Activated CD8-positive, alpha-beta T cell treated with anti-CD3 and anti-CD28 coated beads, Interleukin-2, amount 10 ng/mL, durations not matched to agents 7 days and 5 days (primary cell): ENCODE results near the gene RNF144A. TPM values are rescaled to one million over a fixed set of nuclear protein-coding genes. Genes with fewer than 3 reads are reported as not detected.
A peak's percentile ranks its signal among the peaks of the same experiment; 100 is the strongest.
"Not testable (repeated sequence)": the region's sequence is repeated elsewhere in the genome, so short reads cannot be mapped to it uniquely, and the experiment has no call there.

ENCODE experiments used
- ATAC-seq: fragments of 150-1000 bp; cut with Tn5 transposase; one replicate; pipeline ENCODE4 v1.10.0; 2021; ENCODE audit warnings: moderate library complexity
- CTCF ChIA-PET: fragments of 350-600 bp; sonication (Branson Sonifier 250); formaldehyde crosslinking; loops from one replicate; lab custom pipeline; 2021; ENCODE audit warnings: antibody characterized with exemption; lab: Charles Lee
- POLR2A ChIA-PET: fragments of 350-600 bp; sonication (Branson Sonifier 250); formaldehyde crosslinking; loops from one replicate; lab custom pipeline; 2021; ENCODE audit warnings: antibody characterized with exemption; lab: Charles Lee
- DNase-seq: peaks from one replicate; pipeline ENCODE4 v3.0.0-alpha.2; 2020
- H3K27ac Mint-ChIP-seq: one replicate; pipeline ENCODE4 v1.8.0; 2021; ENCODE audit warnings: mild to moderate bottlenecking, mixed read lengths
- H3K27me3 Mint-ChIP-seq: one replicate; pipeline ENCODE4 v1.8.0; 2021; ENCODE audit warnings: low read depth, mixed read lengths
- H3K36me3 Mint-ChIP-seq: one replicate; pipeline ENCODE4 v1.8.0; 2021; ENCODE audit warnings: low read depth, mixed read lengths
- H3K4me1 Mint-ChIP-seq: one replicate; pipeline ENCODE4 v1.8.0; 2021; ENCODE audit warnings: low read depth, mixed read lengths
- H3K4me3 Mint-ChIP-seq: one replicate; pipeline ENCODE4 v1.8.0; 2021; ENCODE audit warnings: mild to moderate bottlenecking, mixed read lengths
- H3K9me3 Mint-ChIP-seq: one replicate; pipeline ENCODE4 v1.8.0; 2022; ENCODE audit warnings: mixed read lengths; ENCODE audit not compliant: insufficient read depth
- total RNA-seq, 2 experiments: library from RNA; stranded (reverse); gene quantifications; one replicate each; pipeline ENCODE4 v1.2.3, GENCODE V29; 2021

Gene RNF144A
- total RNA-seq, 2 experiments from 2014 or later: 76.9 to 87.0 TPM

GRCh38 chr2:6928452-6928851, 11.2 kb downstream of the RNF144A start:
- H3K27ac Mint-ChIP-seq: no peak overlapping the region
- POLR2A ChIA-PET: interaction anchor here (0.9 kb wide), 1 partner anchor 9 kb away, joined by 3 read pairs; no protein-coding TSS in a partner anchor
- peaks cover 15% of the 10 kb centered on the region for H3K9me3 Mint-ChIP-seq
- no peak for ATAC-seq
- no peaks in the 10 kb centered on the region for H3K27me3 Mint-ChIP-seq
- peaks cover 78% of the 10 kb centered on the region for H3K4me1 Mint-ChIP-seq
- CTCF ChIA-PET: interaction anchor here (1.0 to 1.9 kb wide), 4 partner anchors 12 to 31 kb away, joined by 3 to 7 read pairs (median 4); no protein-coding TSS in a partner anchor
- H3K36me3 Mint-ChIP-seq: peaks cover 86% of the 10 kb centered on the region
- H3K4me3 Mint-ChIP-seq: no peak overlapping the region
- no peak for DNase-seq

DNA sequence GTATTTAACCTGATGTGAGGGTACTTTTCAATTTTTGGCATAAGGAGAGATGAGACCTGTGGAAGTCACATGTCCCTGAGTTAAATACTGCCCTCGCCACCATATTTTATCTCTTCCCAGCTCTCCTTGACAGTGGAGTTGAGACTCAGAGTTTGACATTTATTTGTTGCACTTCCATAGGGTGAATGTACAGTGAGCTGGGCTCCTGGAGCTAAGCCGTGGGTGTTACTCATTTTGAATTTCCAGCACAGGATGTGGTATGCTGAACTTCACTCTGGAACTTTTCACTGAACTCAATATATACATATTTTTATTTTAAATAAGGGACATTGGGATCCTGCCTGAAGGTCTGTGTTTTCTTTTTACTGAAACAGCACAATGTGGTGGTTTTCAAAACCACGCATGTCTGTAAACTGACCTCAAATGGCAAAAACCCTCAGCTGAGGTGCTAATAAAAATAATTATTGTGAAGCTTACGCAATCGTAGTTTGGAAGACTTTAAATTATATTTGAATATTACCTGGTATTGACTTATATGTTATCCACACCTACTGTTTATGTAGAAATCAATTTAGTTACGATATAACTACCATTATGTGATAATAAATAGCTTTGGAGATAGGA, 12.1 kb downstream of the RNF144A start:
- no peak for DNase-seq
- H3K27ac Mint-ChIP-seq: no peak overlapping the region
- H3K4me3 Mint-ChIP-seq: no peak overlapping the region
- ChIA-PET POLR2A (interaction anchor here (0.9 to 1.4 kb wide), 2 partner anchors 9 to 10 kb away, joined by 3 to 5 read pairs; no protein-coding TSS in a partner anchor), CTCF (interaction anchor here (0.8 to 1.9 kb wide), 9 partner anchors 8 to 115 kb away, joined by 3 to 9 read pairs (median 4); partner anchors contain the start of gene RSAD2)
- peaks cover 15% of the 10 kb centered on the region for H3K9me3 Mint-ChIP-seq
- H3K27me3 Mint-ChIP-seq: no peaks in the 10 kb centered on the region
- peaks cover 76% of the 10 kb centered on the region for H3K4me1 Mint-ChIP-seq
- H3K36me3 Mint-ChIP-seq: peaks cover 82% of the 10 kb centered on the region
- peak; percentile 39 for ATAC-seq

GRCh38 chr2:6930923-6931647, 13.9 kb downstream of the RNF144A start:
- POLR2A ChIA-PET: interaction anchor here (1.4 kb wide), 1 partner anchor 12 kb away, joined by 5 read pairs; no protein-coding TSS in a partner anchor
- Mint-ChIP-seq H3K4me3 (no peak overlapping the region), H3K36me3 (peaks cover 77% of the 10 kb centered on the region), H3K27ac (no peak overlapping the region), H3K9me3 (peaks cover 14% of the 10 kb centered on the region), H3K4me1 (peaks cover 72% of the 10 kb centered on the region), H3K27me3 (no peaks in the 10 kb centered on the region)
- CTCF ChIA-PET: no interaction called here
- DNase-seq (no peak), ATAC-seq (no peak)

- peaks cover 73% of the 10 kb centered on the region for H3K4me1 Mint-ChIP-seq
Observed at GRCh38 chr2:6931753-6932152, 14.5 kb downstream of the RNF144A start.

DNA sequence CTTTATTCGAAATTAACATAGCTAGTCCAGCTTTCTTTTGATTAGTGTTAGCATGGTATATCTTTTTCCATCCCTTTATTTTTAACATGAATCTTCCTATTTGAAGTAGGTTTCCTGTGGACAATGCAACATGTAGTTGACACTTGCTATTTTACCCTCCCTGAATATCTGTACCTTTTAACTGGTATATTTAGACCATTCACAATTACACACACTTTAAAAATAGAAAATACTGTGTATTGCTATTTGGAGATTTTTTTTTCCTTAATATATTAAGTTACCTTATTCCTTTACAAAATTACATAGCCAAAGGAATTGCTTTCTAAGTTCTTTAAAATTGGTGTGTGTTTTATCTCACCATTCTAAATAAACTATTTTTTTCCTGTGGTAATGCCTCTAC, 15.0 kb downstream of the RNF144A start:
- Mint-ChIP-seq H3K4me1 (peaks cover 77% of the 10 kb centered on the region), H3K36me3 (peaks cover 65% of the 10 kb centered on the region), H3K9me3 (peaks cover 8% of the 10 kb centered on the region), H3K27me3 (no peaks in the 10 kb centered on the region), H3K4me3 (no peak overlapping the region), H3K27ac (no peak overlapping the region)
- ATAC-seq (no peak), DNase-seq (no peak)
- ChIA-PET POLR2A (interaction anchor here (0.6 to 1.0 kb wide), 2 partner anchors 15 to 67 kb away, joined by 3 read pairs; partner anchors contain the start of gene CMPK2), CTCF (interaction anchor here (0.9 to 2.0 kb wide), 4 partner anchors 13 to 112 kb away, joined by 3 to 8 read pairs (median 4); no protein-coding TSS in a partner anchor)

More at GRCh38 chr2:6931753-6932152, 14.5 kb downstream of the RNF144A start:
- no peaks in the 10 kb centered on the region for H3K27me3 Mint-ChIP-seq
- ATAC-seq (no peak), DNase-seq (no peak)
- ChIA-PET POLR2A (interaction anchor here (1.0 kb wide), 1 partner anchor 66 kb away, joined by 3 read pairs; the partner anchor contains the start of gene CMPK2), CTCF (interaction anchor here (1.4 to 2.0 kb wide), 2 partner anchors 18 to 112 kb away, joined by 4 to 8 read pairs; no protein-coding TSS in a partner anchor)
- H3K9me3 Mint-ChIP-seq: peaks cover 9% of the 10 kb centered on the region
- H3K4me3 Mint-ChIP-seq: no peak overlapping the region
- H3K36me3 Mint-ChIP-seq: peaks cover 70% of the 10 kb centered on the region
- H3K27ac Mint-ChIP-seq: no peak overlapping the region

DNA sequence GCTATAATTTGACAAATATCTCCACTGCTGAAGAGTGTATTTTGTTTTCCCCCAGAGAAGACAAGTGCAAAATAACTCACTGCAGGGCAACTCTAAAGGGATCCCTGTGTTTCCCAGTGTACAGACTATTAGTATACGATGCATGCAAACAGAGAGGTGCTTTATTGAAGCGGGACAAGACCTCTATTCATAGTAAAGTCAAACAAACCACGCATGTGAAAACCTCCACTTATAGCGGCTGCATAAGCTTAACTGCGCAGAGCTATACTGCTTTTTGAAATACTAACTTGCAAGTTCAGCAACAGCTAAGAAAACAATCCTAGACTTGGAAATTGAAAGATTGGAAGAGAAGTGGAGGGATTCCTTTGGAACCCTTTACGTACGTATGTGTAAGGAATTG, 15.6 kb downstream of the RNF144A start:
- ChIA-PET POLR2A (interaction anchor here (0.6 to 1.0 kb wide), 2 partner anchors 16 to 67 kb away, joined by 3 read pairs; partner anchors contain the start of gene CMPK2), CTCF (interaction anchor here (0.9 to 2.0 kb wide), 4 partner anchors 12 to 111 kb away, joined by 3 to 8 read pairs (median 4); no protein-coding TSS in a partner anchor)
- peaks cover 8% of the 10 kb centered on the region for H3K9me3 Mint-ChIP-seq
- no peak overlapping the region for H3K4me3 Mint-ChIP-seq
- H3K4me1 Mint-ChIP-seq: peaks cover 79% of the 10 kb centered on the region
- H3K27ac Mint-ChIP-seq: no peak overlapping the region
- no peaks in the 10 kb centered on the region for H3K27me3 Mint-ChIP-seq
- DNase-seq (no peak), ATAC-seq (no peak)
- peaks cover 62% of the 10 kb centered on the region for H3K36me3 Mint-ChIP-seq

- H3K36me3 Mint-ChIP-seq: peaks cover 52% of the 10 kb centered on the region
- DNase-seq (no peak), ATAC-seq (no peak)
- no peak overlapping the region for H3K4me3 Mint-ChIP-seq
- peaks cover 73% of the 10 kb centered on the region for H3K4me1 Mint-ChIP-seq
- H3K27ac Mint-ChIP-seq: no peak overlapping the region
- POLR2A ChIA-PET: interaction anchor here (1.4 kb wide), 1 partner anchor 13 kb away, joined by 3 read pairs; no protein-coding TSS in a partner anchor
- CTCF ChIA-PET: interaction anchor here (2.0 kb wide), 1 partner anchor 16 kb away, joined by 4 read pairs; no protein-coding TSS in a partner anchor
- H3K27me3 Mint-ChIP-seq: no peaks in the 10 kb centered on the region
- H3K9me3 Mint-ChIP-seq: no peaks in the 10 kb centered on the region
Observed at GRCh38 chr2:6933911-6934310, 16.7 kb downstream of the RNF144A start.

DNA sequence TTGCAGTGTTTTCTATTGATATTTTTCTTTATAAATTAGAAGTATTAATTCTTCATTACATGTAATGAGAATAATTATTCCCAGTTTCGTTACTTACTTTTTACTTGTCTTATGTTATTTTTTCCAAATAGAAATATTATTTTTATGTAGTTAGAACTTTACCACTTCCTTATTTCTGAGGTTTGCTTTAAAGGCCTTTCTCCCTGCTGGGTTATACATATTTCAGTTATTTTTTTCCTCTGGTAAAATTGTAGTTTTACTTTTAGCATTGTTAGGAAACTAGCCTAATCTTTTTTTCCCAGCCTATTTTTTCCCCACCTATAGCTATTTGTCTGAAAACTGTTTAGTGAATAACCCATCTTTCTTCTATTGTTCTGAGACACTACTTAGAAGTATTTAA, 17.1 kb downstream of the RNF144A start:
- H3K27me3 Mint-ChIP-seq: no peaks in the 10 kb centered on the region
- DNase-seq: no peak
- H3K36me3 Mint-ChIP-seq: peaks cover 50% of the 10 kb centered on the region
- ChIA-PET POLR2A (interaction anchor here (1.4 kb wide), 1 partner anchor 13 kb away, joined by 3 read pairs; no protein-coding TSS in a partner anchor), CTCF (no interaction called here)
- H3K4me1 Mint-ChIP-seq: peaks cover 71% of the 10 kb centered on the region
- H3K27ac Mint-ChIP-seq: no peak overlapping the region
- ATAC-seq: no peak
- H3K4me3 Mint-ChIP-seq: no peak overlapping the region
- no peaks in the 10 kb centered on the region for H3K9me3 Mint-ChIP-seq

GRCh38 chr2:6934758-6935651, 17.8 kb downstream of the RNF144A start:
- Mint-ChIP-seq H3K4me3 (no peak overlapping the region), H3K9me3 (no peaks in the 10 kb centered on the region), H3K27ac (no peak overlapping the region), H3K4me1 (peaks cover 65% of the 10 kb centered on the region), H3K27me3 (no peaks in the 10 kb centered on the region), H3K36me3 (peaks cover 45% of the 10 kb centered on the region)
- CTCF ChIA-PET: interaction anchor here (1.4 kb wide), 1 partner anchor 38 kb away, joined by 4 read pairs; no protein-coding TSS in a partner anchor
- ATAC-seq (no peak), DNase-seq (no peak)
- POLR2A ChIA-PET: no interaction called here

- Mint-ChIP-seq H3K36me3 (peaks cover 44% of the 10 kb centered on the region), H3K27ac (peak overlapping the region; percentile 6), H3K4me1 (peaks cover 64% of the 10 kb centered on the region)
- DNase-seq, POLR2A ChIA-PET, H3K4me3 Mint-ChIP-seq, ATAC-seq, H3K27me3 Mint-ChIP-seq, H3K9me3 Mint-ChIP-seq: not testable (repeated sequence)
- CTCF ChIA-PET: interaction anchor here (1.3 to 1.4 kb wide), 2 partner anchors 10 to 39 kb away, joined by 3 to 4 read pairs; no protein-coding TSS in a partner anchor
Observed at GRCh38 chr2:6935652-6936020, 18.4 kb downstream of the RNF144A start.
